HepG2 (cell line): ENCODE data around the gene TMEM120A. TPM values are rescaled to one million over a fixed set of nuclear protein-coding genes. Genes with fewer than 3 reads are reported as not detected.

ENCODE experiments used
- KAT8 ChIP-seq: IDR thresholded peaks from 2 replicates; pipeline ENCODE4 v1.6.1; 2016; ENCODE audit warnings: missing genetic modification reagents, missing compliant biosample characterization
- POGK ChIP-seq: sonication (generic); formaldehyde crosslinking; conservative IDR thresholded peaks from 2 replicates; pipeline ENCODE4 v1.8.0; 2022; ENCODE audit warnings: mild to moderate bottlenecking, moderate library complexity, missing genetic modification reagents
- TGIF2 ChIP-seq: IDR thresholded peaks from 2 replicates; pipeline ENCODE4 v1.6.1; 2016; ENCODE audit warnings: control low read depth, missing compliant biosample characterization
- ZNF3 ChIP-seq: IDR thresholded peaks from 2 replicates; pipeline ENCODE4 v1.7.0; 2017; ENCODE audit warnings: inconsistent platforms
- ZNF577 ChIP-seq: sonication (generic); formaldehyde crosslinking; IDR thresholded peaks from 2 replicates; pipeline ENCODE4 v1.4.0; 2020; ENCODE audit warnings: mild to moderate bottlenecking, low read depth, missing genetic modification reagents, borderline replicate concordance
- ZNF878 ChIP-seq: sonication (generic); formaldehyde crosslinking; IDR thresholded peaks from 2 replicates; pipeline ENCODE4 v1.8.1; 2023; ENCODE audit warnings: mild to moderate bottlenecking, missing genetic modification reagents, moderate library complexity
- ZSCAN5A ChIP-seq: sonication (generic); formaldehyde crosslinking; IDR thresholded peaks from 2 replicates; pipeline ENCODE4 v1.8.0; 2022; ENCODE audit warnings: mild to moderate bottlenecking, missing genetic modification reagents, borderline replicate concordance
- ZUFSP ChIP-seq: sonication (generic); formaldehyde crosslinking; IDR thresholded peaks from 2 replicates; pipeline ENCODE4 v1.9.0; 2021; ENCODE audit warnings: missing genetic modification reagents, mild to moderate bottlenecking, borderline replicate concordance
- polyA plus RNA-seq, 8 experiments: library from polyadenylated mRNA; depleted of rRNA in 3 of 8; stranded (reverse) in 7 of 8; unstranded in 1 of 8; fragments of >200 nt; fragmentation: Illumina TruSeq in 4 of 8; extraction: Trizol in 4 of 8; gene quantifications; 2 replicates each; pipeline versions ENCODE4 v1.2.1 to v1.2.3, GENCODE V29; 2011 to 2016; ENCODE audit warnings: low read depth in 4 of 8, missing spikeins in 1 of 8, mixed read lengths in 1 of 8; ENCODE audit not compliant: insufficient read depth in 1 of 8
- total RNA-seq, 5 experiments: library from RNA; depleted of rRNA; stranded (reverse); fragments of >200 nt; fragmentation: Illumina TruSeq; extraction: Trizol; gene quantifications; 2 replicates each; pipeline ENCODE4 v1.2.3, GENCODE V29; 2016; ENCODE audit warnings: low read depth in 1 of 5
- TF ChIP-seq, protein P1 (sequence below): IDR thresholded peaks from 2 replicates; pipeline ENCODE4 v1.6.1; 2018; ENCODE audit warnings: missing genetic modification reagents
- TF ChIP-seq, protein P2 (sequence below): IDR thresholded peaks from 2 replicates; pipeline ENCODE4 v1.6.1; 2016; ENCODE audit warnings: low read depth
- TF ChIP-seq, protein P3 (sequence below): sonication (generic); formaldehyde crosslinking; IDR thresholded peaks from 2 replicates; pipeline ENCODE4 v1.5.0; 2020; ENCODE audit warnings: missing genetic modification reagents, mild to moderate bottlenecking, borderline replicate concordance
- TF ChIP-seq, protein P4 (sequence below): sonication (generic); formaldehyde crosslinking; IDR thresholded peaks from 2 replicates; pipeline ENCODE4 v1.5.1; 2020; ENCODE audit warnings: missing genetic modification reagents, mild to moderate bottlenecking, borderline replicate concordance

The TMEM120A gene
- total and polyA plus RNA-seq, 2 of the 13 experiments (the other 11 are each of a cell fraction or from before 2014, with no cell fraction given): 40.3 to 102 TPM

GRCh38 chr7:75963381-75963995 is 30.9 kb downstream of the TMEM120A start (continued):
- TF ChIP-seq ZUFSP: no peak
- no peak for TF ChIP-seq ZNF878
- TF ChIP-seq, protein P1, sequence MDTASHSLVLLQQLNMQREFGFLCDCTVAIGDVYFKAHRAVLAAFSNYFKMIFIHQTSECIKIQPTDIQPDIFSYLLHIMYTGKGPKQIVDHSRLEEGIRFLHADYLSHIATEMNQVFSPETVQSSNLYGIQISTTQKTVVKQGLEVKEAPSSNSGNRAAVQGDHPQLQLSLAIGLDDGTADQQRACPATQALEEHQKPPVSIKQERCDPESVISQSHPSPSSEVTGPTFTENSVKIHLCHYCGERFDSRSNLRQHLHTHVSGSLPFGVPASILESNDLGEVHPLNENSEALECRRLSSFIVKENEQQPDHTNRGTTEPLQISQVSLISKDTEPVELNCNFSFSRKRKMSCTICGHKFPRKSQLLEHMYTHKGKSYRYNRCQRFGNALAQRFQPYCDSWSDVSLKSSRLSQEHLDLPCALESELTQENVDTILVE (CRISPR knock-in tag): no peak
- no peak for TF ChIP-seq ZNF3
- no peak for TF ChIP-seq KAT8 (CRISPR knock-in tag)
- no peak for TF ChIP-seq TGIF2
- TF ChIP-seq, protein P2, sequence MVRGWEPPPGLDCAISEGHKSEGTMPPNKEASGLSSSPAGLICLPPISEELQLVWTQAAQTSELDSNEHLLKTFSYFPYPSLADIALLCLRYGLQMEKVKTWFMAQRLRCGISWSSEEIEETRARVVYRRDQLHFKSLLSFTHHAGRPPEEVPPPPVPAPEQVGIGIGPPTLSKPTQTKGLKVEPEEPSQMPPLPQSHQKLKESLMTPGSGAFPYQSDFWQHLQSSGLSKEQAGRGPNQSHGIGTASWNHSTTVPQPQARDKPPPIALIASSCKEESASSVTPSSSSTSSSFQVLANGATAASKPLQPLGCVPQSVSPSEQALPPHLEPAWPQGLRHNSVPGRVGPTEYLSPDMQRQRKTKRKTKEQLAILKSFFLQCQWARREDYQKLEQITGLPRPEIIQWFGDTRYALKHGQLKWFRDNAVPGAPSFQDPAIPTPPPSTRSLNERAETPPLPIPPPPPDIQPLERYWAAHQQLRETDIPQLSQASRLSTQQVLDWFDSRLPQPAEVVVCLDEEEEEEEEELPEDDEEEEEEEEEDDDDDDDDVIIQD: no peak
- no peak for TF ChIP-seq POGK (CRISPR knock-in tag)
- TF ChIP-seq, protein P3, sequence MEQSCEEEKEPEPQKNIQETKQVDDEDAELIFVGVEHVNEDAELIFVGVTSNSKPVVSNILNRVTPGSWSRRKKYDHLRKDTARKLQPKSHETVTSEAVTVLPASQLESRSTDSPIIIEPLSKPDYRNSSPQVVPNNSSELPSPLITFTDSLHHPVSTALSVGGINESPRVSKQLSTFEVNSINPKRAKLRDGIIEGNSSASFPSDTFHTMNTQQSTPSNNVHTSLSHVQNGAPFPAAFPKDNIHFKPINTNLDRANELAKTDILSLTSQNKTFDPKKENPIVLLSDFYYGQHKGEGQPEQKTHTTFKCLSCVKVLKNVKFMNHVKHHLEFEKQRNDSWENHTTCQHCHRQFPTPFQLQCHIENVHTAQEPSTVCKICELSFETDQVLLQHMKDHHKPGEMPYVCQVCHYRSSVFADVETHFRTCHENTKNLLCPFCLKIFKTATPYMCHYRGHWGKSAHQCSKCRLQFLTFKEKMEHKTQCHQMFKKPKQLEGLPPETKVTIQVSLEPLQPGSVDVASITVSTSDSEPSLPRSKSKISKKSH (CRISPR knock-in tag): no peak
- TF ChIP-seq, protein P4, sequence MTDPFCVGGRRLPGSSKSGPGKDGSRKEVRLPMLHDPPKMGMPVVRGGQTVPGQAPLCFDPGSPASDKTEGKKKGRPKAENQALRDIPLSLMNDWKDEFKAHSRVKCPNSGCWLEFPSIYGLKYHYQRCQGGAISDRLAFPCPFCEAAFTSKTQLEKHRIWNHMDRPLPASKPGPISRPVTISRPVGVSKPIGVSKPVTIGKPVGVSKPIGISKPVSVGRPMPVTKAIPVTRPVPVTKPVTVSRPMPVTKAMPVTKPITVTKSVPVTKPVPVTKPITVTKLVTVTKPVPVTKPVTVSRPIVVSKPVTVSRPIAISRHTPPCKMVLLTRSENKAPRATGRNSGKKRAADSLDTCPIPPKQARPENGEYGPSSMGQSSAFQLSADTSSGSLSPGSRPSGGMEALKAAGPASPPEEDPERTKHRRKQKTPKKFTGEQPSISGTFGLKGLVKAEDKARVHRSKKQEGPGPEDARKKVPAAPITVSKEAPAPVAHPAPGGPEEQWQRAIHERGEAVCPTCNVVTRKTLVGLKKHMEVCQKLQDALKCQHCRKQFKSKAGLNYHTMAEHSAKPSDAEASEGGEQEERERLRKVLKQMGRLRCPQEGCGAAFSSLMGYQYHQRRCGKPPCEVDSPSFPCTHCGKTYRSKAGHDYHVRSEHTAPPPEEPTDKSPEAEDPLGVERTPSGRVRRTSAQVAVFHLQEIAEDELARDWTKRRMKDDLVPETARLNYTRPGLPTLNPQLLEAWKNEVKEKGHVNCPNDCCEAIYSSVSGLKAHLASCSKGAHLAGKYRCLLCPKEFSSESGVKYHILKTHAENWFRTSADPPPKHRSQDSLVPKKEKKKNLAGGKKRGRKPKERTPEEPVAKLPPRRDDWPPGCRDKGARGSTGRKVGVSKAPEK (CRISPR knock-in tag): 0 out of 2 replicates have a peak, but pooled peaks have one; percentile 57
- no peak for TF ChIP-seq ZNF577 (CRISPR knock-in tag)
- no peak for TF ChIP-seq ZSCAN5A (CRISPR knock-in tag)
